Frontal cortex (tissue), 4 donors: ENCODE results near the gene PTCSC3. TPM values are rescaled to one million over a fixed set of nuclear protein-coding genes. Genes with fewer than 3 reads are reported as not detected.
"Not testable (repeated sequence)": the region's sequence is repeated elsewhere in the genome, so short reads cannot be mapped to it uniquely, and the experiment has no call there.

ENCODE experiments used
- DNase-seq, 2 donors: peaks; one replicate each; pipeline ENCODE4 v3.0.0; 2012; ENCODE audit warnings: low spot score in 2 of 2
- FAIRE-seq: peaks from 2 replicates; lab custom pipeline; 2012; peaks lifted over from hg19 to GRCh38; lab: Jason Lieb, UNC
- total RNA-seq: library from RNA; depleted of rRNA; stranded (reverse); fragments of >200 nt; gene quantifications from one replicate; pipeline ENCODE4 v1.2.3, GENCODE V29; 2014
- donor health status: control.
- donor health status: control.
- donor health status: control.

The PTCSC3 gene
- total RNA-seq, 1 donor from 2014 or later, result not detected

DNA sequence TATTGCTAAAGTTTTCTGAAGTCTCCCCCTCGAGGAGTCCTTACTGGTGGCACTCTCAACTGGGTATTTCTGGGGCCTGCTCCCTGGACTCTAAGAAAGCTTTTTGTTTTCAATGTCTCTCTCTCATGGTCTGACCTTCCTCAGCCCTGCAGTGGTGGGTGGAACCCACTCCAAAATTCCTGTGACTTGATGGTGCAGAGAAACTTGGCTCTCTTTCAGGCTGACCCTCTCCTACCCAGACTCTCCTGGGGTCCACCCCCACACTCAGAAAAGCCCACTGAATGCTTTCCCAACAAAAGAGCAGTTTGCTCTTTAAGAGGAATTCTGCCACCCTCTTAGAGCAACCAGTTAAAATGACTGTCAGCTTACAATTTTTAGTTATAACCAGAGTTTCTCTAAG, 967 bp upstream of the PTCSC3 start:
- FAIRE-seq, result no peak

DNA sequence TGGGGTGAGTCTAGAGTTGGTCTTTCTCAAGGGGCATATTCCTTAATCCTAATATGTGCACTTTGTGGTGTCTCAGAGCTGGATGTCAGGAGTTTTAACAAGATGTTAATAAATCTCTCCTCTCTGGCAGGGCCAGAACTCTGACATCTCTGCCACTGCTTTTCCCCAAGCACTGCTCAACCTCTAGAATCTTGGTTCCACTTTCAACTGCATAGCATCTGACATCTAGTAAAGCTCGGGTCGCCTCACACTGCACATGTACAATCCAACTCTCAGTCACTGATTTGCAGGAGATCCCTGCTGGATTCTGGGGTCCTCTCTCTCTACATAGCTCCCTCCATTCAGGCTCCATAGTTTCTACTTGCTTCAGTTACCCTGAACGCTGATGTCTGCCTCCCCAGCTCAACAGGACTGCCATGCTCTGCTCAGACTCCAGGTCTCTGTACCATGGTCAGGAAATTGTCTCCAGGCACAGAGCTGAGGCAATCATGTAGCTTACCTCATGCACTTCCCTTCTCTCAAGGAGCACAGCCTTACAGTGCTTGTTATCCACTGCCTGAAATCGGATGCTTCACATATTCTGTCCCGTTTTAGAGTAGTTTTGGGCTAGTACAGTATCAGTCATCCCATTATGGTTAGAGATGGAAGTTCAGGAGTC, 1.6 kb downstream of the PTCSC3 start:
- DNase-seq (no peak), FAIRE-seq (no peak)

More for the DNA sequence above, 967 bp upstream of the PTCSC3 start:
- DNase-seq, result no peak

DNA sequence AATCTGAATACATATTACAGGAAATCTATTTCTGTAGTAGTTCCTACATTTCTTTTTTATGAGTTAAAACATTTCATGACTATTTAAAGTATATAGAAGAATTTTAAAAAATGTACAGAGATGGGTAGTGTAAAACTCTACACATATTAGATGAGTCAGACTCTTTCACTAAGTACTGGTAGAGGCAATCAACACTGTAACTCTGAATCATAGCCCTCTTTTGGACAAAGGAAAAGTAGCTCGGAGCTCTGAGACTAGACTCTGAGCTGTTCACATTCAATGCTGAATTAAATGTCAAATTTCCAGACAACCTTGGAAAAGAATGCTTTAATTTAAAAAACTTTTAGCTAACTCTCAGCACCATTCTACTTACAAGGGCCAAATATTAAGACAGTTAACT, 3.4 kb downstream of the PTCSC3 start:
- FAIRE-seq (no peak), DNase-seq (no peak)

- no peak for DNase-seq
- no peak for FAIRE-seq
Observed at GRCh38 chr14:36171607-36172006, 4.9 kb downstream of the PTCSC3 start.

GRCh38 chr14:36167431-36167830, 9.1 kb downstream of the PTCSC3 start:
- FAIRE-seq (no peak), DNase-seq (no peak)

- DNase-seq (no peak), FAIRE-seq (no peak)
Observed at GRCh38 chr14:36163451-36163850, 13.1 kb downstream of the PTCSC3 start.

DNA sequence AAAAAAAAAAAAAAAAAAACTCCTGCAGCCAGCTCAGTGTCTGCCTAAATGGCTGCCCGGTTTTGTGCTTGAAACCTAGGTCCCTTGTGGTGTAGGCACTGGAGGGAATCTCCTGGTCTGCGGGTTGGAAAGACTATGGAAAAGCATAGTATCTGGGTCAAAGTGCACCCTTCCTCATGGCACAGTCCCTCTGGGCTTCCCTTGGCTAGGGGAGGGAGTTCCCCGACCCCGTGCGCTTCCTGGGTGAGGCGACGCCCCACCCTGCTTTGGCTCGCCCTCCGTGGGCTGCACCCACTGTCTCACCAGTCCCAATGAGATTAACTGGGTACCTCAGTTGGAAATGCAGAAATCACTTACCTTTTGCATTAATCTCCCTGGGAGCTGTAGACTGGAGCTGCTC, 14.3 kb downstream of the PTCSC3 start:
- DNase-seq, result no peak

DNA sequence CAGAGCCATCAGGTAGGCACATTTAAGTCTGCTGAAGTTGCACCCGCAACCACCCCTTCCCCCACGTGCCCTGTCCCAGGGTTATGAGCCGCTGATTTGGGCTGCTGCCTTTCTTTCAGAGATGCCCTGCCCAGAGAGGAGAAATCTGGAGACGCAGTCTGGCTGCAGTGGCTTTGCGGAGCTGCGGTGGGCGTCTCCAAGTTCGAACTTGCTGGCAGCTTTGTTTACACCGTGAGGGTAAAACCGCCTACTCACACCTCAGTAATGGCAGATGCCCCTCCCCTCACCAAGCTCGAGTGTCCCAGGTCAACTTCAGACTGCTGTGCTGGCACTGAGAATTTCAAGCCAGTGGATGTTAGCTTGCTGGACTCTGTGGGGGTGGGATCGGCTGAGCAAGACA, 14.7 kb downstream of the PTCSC3 start:
- no peak for DNase-seq
- no peak for FAIRE-seq

More for the DNA sequence above, 14.3 kb downstream of the PTCSC3 start:
- no peak for FAIRE-seq

GRCh38 chr14:36151335-36151734, 25.2 kb downstream of the PTCSC3 start:
- no peak for FAIRE-seq

GRCh38 chr14:36134038-36134437, 42.5 kb downstream of the PTCSC3 start:
- no peak for DNase-seq
- no peak for FAIRE-seq

More at GRCh38 chr14:36151335-36151734, 25.2 kb downstream of the PTCSC3 start:
- no peak for DNase-seq

GRCh38 chr14:36132826-36133225, 43.7 kb downstream of the PTCSC3 start:
- FAIRE-seq (peak; percentile 15), DNase-seq (no peak)

- no peak for FAIRE-seq
- no peak for DNase-seq
Observed at GRCh38 chr14:36130186-36130585, 46.3 kb downstream of the PTCSC3 start.

GRCh38 chr14:36129181-36129580, 47.3 kb downstream of the PTCSC3 start:
- FAIRE-seq (no peak), DNase-seq (no peak)

- no peak for FAIRE-seq
- no peak for DNase-seq
Observed at GRCh38 chr14:36113341-36113740, 63.2 kb downstream of the PTCSC3 start.

GRCh38 chr14:36111822-36112583, 64.5 kb downstream of the PTCSC3 start:
- FAIRE-seq (no peak), DNase-seq (no peak)

GRCh38 chr14:36105401-36105800, 71.1 kb downstream of the PTCSC3 start:
- no peak for FAIRE-seq

DNA sequence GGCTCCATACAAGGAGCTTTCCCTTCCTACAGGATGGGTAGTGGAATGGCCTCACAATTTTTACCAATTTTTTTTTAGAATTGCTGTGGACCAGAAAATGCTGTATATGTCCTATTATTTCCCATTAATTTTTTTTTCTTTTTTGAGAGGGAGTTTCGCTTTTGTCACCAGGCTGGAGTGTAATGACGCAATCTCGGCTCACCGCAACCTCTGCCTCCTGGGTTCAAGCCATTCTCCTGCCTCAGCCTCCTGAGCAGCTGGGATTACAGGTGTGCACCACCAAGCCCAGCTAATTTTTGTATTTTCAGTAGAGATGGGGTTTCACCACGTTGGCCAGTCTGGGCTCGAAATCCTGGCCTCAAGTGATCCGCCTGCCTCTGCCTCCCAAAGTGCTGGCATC, 72.3 kb downstream of the PTCSC3 start:
- not testable (repeated sequence) for DNase-seq, FAIRE-seq

More at GRCh38 chr14:36105401-36105800, 71.1 kb downstream of the PTCSC3 start:
- DNase-seq, result no peak

GRCh38 chr14:36099619-36100018, 76.9 kb downstream of the PTCSC3 start:
- no peak for FAIRE-seq
- no peak for DNase-seq

- FAIRE-seq (no peak), DNase-seq (no peak)
Observed at GRCh38 chr14:36097356-36097755, 79.2 kb downstream of the PTCSC3 start.

GRCh38 chr14:36096090-36096489, 80.4 kb downstream of the PTCSC3 start:
- FAIRE-seq (no peak), DNase-seq (no peak)

- FAIRE-seq, result no peak
- DNase-seq, result no peak
Observed at GRCh38 chr14:36094963-36095362, 81.6 kb downstream of the PTCSC3 start.
